CD8-positive, alpha-beta memory T cell (primary cell): ENCODE results near the gene EPHA6. TPM values are rescaled to one million over a fixed set of nuclear protein-coding genes. Genes with fewer than 3 reads are reported as not detected.
"Not testable (repeated sequence)": the region's sequence is repeated elsewhere in the genome, so short reads cannot be mapped to it uniquely, and the experiment has no call there.

Experiments used
- CTCF ChIA-PET: fragments of 350-600 bp; sonication (Branson Sonifier 250); formaldehyde crosslinking; loops from one replicate; lab custom pipeline; 2021; ENCODE audit warnings: antibody characterized with exemption; lab: Charles Lee
- POLR2A ChIA-PET: fragments of 350-600 bp; sonication (Branson Sonifier 250); formaldehyde crosslinking; loops from one replicate; lab custom pipeline; 2021; ENCODE audit warnings: antibody characterized with exemption; lab: Charles Lee
- DNase-seq, 5 donors: peaks; one replicate each; pipeline versions ENCODE4 v3.0.0 to v3.0.0-alpha.2; 2020 to 2022; ENCODE audit warnings: mixed read lengths in 1 of 5
- H3K27ac ChIP-seq: one replicate; pipeline ENCODE4 v1.7.0; 2013; ENCODE audit warnings: low read depth, mild to moderate bottlenecking, low read length, moderate library complexity
- H3K27me3 ChIP-seq: 2 replicates; pipeline ENCODE4 v1.7.0; 2013; ENCODE audit warnings: low read length, mild to moderate bottlenecking; ENCODE audit not compliant: insufficient read depth, poor library complexity, severe bottlenecking
- H3K36me3 ChIP-seq: 2 replicates; pipeline ENCODE4 v1.7.0; 2013; ENCODE audit warnings: mild to moderate bottlenecking, low read length, moderate library complexity; ENCODE audit not compliant: insufficient read depth
- H3K4me1 ChIP-seq: 2 replicates; pipeline ENCODE4 v1.7.0; 2013; ENCODE audit warnings: mild to moderate bottlenecking, low read length, moderate library complexity; ENCODE audit not compliant: insufficient read depth
- H3K4me3 ChIP-seq: 2 replicates; pipeline ENCODE4 v1.7.0; 2013; ENCODE audit warnings: mild to moderate bottlenecking, low read length
- H3K9me3 ChIP-seq: 2 replicates; pipeline ENCODE4 v1.7.0; 2013; ENCODE audit warnings: mild to moderate bottlenecking, low read length
- H3K27ac Mint-ChIP-seq, 8 donors: one replicate each; pipeline ENCODE4 v1.8.0; 2020 to 2021; ENCODE audit warnings: mixed read lengths in 8 of 8, mild to moderate bottlenecking in 6 of 8, inconsistent platforms in 3 of 8, moderate library complexity in 3 of 8
- H3K27me3 Mint-ChIP-seq, 2 donors: one replicate each; pipeline ENCODE4 v1.8.0; 2020 to 2021; ENCODE audit warnings: mixed read lengths in 2 of 2, mild to moderate bottlenecking in 1 of 2, moderate library complexity in 1 of 2
- H3K36me3 Mint-ChIP-seq, 3 donors: one replicate each; pipeline ENCODE4 v1.8.0; 2020 to 2021; ENCODE audit warnings: mixed read lengths in 3 of 3, inconsistent platforms in 1 of 3, mild to moderate bottlenecking in 1 of 3
- H3K4me1 Mint-ChIP-seq, 3 donors: one replicate each; pipeline ENCODE4 v1.8.0; 2020 to 2021; ENCODE audit warnings: mixed read lengths in 3 of 3, inconsistent platforms in 1 of 3, mild to moderate bottlenecking in 1 of 3
- H3K4me3 Mint-ChIP-seq, 7 donors: one replicate each; pipeline ENCODE4 v1.8.0; 2020 to 2021; ENCODE audit warnings: mixed read lengths in 7 of 7, mild to moderate bottlenecking in 6 of 7, moderate library complexity in 4 of 7, inconsistent platforms in 2 of 7
- H3K9me3 Mint-ChIP-seq, 5 donors: one replicate each; pipeline ENCODE4 v1.8.0; 2020 to 2022; ENCODE audit warnings: mixed read lengths in 5 of 5, mild to moderate bottlenecking in 3 of 5, moderate library complexity in 2 of 5, inconsistent platforms in 1 of 5
- polyA plus RNA-seq: library from polyadenylated mRNA; unstranded; fragments of 300-500 nt; fragmentation: Illumina TruSeq; gene quantifications from one replicate; pipeline ENCODE4 v1.2.3, GENCODE V29; 2021
- total RNA-seq, 2 experiments: library from RNA; stranded (reverse); gene quantifications; one replicate each; pipeline ENCODE4 v1.2.3, GENCODE V29; 2021

Gene EPHA6
- total and polyA plus RNA-seq, 3 experiments from 2014 or later = not detected

DNA sequence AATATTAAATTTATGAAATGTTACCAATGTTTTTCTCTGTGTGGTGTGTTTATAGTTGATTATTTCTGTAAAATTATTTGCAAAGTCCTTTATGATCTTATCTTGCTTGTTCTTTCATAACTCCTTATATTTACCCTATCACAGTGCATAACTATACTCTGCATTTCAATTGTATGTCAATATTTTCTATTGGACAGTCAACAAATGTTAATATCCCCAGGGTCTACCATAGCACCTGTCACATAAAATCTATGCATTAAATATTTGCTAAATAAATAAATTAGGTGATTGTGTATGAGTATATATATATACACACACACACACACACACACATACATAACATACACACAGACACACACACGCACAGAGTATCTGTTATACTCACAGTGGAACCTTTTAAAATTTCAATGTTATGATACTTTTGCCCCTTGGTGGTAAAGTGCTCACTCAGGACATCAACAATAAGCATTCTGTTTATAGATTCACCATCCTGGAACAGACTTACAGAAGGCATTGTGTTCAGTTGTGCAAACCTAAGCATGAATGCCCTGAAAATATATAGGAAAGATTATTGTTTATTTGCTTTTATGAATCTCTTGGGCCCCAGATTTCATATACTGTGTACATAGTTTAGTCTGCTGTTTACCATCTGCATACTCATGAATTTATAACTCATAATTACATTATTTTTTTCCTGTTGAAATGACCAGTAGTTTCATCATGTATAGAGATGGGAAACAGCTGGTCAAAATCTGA lies 443.7 kb downstream of the EPHA6 start:
- no peaks in the 10 kb centered on the region for H3K4me1 ChIP-seq
- H3K4me3 Mint-ChIP-seq = no peak overlapping the region
- H3K4me1 Mint-ChIP-seq = no peaks in the 10 kb centered on the region
- ChIA-PET CTCF (no interaction called here), POLR2A (no interaction called here)
- no peak overlapping the region for H3K4me3 ChIP-seq
- no peaks in the 10 kb centered on the region for H3K9me3 ChIP-seq
- DNase-seq = no peak
- no peaks in the 10 kb centered on the region for H3K9me3 Mint-ChIP-seq
- H3K27ac ChIP-seq = no peak overlapping the region
- no peaks in the 10 kb centered on the region for H3K36me3 ChIP-seq
- no peaks in the 10 kb centered on the region for H3K36me3 Mint-ChIP-seq
- H3K27me3 ChIP-seq = no peaks in the 10 kb centered on the region
- H3K27ac Mint-ChIP-seq = no peak overlapping the region
- H3K27me3 Mint-ChIP-seq = no peaks in the 10 kb centered on the region

DNA sequence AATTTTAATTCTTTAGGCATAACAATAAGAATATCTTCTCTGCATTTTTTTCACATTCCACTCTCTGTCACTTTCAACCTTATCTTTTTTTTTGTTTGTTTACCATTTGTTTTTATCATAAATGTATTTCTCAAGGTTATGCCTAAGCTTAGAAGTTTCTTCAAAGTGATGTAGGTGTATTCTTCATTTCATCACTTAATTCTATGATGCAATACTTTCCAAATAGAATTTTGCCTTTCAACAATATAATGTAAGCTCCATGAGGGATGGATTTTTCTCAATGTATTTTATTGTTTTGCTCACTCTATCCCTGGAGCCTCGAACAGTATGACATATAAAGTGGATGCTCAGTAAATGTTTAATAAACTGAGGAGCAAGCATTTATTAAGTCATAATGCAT lies 444.9 kb downstream of the EPHA6 start:
- Histone ChIP-seq H3K27me3 (no peaks in the 10 kb centered on the region), H3K4me1 (no peaks in the 10 kb centered on the region), H3K9me3 (no peaks in the 10 kb centered on the region), H3K36me3 (no peaks in the 10 kb centered on the region), H3K4me3 (no peak overlapping the region), H3K27ac (no peak overlapping the region)
- Mint-ChIP-seq H3K36me3 (peaks cover 0 to 2% (median 0%) of the 10 kb centered on the region in 3 donors), H3K4me3 (no peak overlapping the region), H3K27ac (no peak overlapping the region), H3K9me3 (peaks cover 0 to 5% (median 2%) of the 10 kb centered on the region in 5 donors), H3K4me1 (no peaks in the 10 kb centered on the region), H3K27me3 (no peaks in the 10 kb centered on the region)
- CTCF ChIA-PET = no interaction called here
- no peak for DNase-seq
- POLR2A ChIA-PET = no interaction called here

DNA sequence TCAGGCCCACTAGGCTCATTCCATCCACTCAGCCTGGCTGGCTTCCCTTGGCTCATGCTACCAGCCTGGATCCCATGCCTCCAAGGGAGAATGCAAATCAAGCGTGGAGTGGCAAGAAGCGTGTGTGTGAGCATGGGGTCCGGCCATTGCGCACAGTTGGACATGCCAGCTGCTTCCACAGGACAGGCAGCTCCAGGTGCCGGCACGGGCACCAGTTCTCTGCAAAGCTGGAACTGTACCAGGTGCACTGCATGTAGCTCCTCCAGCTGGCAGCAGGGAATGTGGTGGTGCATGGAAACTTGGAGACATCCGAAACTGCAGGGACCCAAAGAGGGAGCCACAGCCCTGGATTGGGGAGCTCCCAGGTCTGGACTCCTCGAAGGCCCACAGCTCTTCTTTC lies 449.8 kb downstream of the EPHA6 start:
- CTCF ChIA-PET = no interaction called here
- H3K4me1 Mint-ChIP-seq = no peaks in the 10 kb centered on the region
- H3K4me3 Mint-ChIP-seq = no peak overlapping the region

DNA sequence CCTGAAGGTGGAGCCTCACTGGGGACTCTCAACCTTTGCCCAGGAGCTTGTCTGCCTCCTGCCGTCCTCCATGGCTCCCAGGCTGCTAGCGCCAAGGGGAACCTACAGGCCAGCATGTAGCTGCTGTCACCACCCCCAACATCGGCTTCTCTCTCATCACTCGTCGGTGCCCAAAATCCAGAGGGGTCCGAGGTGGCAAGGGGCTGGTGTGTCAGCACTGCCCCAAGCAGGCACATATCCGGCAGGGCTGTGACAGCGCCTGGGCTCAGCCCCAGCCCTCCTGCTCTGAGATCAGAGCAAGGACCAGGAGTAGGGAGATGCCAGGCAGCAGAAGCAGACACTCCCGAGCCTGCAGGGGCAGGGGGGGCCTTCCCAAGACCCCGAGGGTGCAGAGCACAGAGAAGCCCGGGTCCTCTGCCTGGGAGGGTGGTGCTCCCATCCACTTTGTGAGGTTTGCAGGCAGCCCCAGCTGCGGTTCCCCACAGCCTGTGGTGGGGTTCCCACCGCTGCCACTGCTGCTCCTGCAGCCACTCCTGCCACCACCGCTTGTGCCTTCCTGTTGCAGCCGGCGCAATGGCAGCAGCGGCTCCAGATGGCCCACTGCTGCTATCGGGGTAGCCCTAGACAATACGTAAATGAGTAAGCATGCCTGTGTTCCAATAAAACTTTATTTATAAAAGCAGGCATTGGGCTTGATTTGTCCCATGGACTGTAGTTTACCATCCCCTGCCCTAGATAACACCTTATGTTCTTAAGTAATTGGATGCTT lies 451.0 kb downstream of the EPHA6 start:
- H3K4me1 ChIP-seq = no peaks in the 10 kb centered on the region
- Mint-ChIP-seq H3K27ac (no peak overlapping the region), H3K4me1 (no peaks in the 10 kb centered on the region), H3K36me3 (peaks cover 0 to 2% (median 0%) of the 10 kb centered on the region in 3 donors), H3K27me3 (no peaks in the 10 kb centered on the region), H3K4me3 (no peak overlapping the region), H3K9me3 (peaks cover 0 to 5% (median 2%) of the 10 kb centered on the region in 5 donors)
- ChIA-PET POLR2A (no interaction called here), CTCF (no interaction called here)
- H3K36me3 ChIP-seq = no peaks in the 10 kb centered on the region
- no peaks in the 10 kb centered on the region for H3K9me3 ChIP-seq
- no peaks in the 10 kb centered on the region for H3K27me3 ChIP-seq
- no peak for DNase-seq
- H3K27ac ChIP-seq = no peak overlapping the region
- H3K4me3 ChIP-seq = no peak overlapping the region

More for the DNA sequence above, 449.8 kb downstream of the EPHA6 start:
- no peak overlapping the region for H3K4me3 ChIP-seq
- H3K36me3 ChIP-seq = no peaks in the 10 kb centered on the region
- H3K27ac ChIP-seq = no peak overlapping the region
- H3K27me3 Mint-ChIP-seq = no peaks in the 10 kb centered on the region
- no peaks in the 10 kb centered on the region for H3K9me3 ChIP-seq
- H3K4me1 ChIP-seq = no peaks in the 10 kb centered on the region
- no peak overlapping the region for H3K27ac Mint-ChIP-seq
- POLR2A ChIA-PET = no interaction called here
- H3K27me3 ChIP-seq = no peaks in the 10 kb centered on the region
- peaks cover 0 to 5% (median 2%) of the 10 kb centered on the region in 5 donors for H3K9me3 Mint-ChIP-seq
- peaks cover 0 to 2% (median 0%) of the 10 kb centered on the region in 3 donors for H3K36me3 Mint-ChIP-seq
- no peak for DNase-seq

DNA sequence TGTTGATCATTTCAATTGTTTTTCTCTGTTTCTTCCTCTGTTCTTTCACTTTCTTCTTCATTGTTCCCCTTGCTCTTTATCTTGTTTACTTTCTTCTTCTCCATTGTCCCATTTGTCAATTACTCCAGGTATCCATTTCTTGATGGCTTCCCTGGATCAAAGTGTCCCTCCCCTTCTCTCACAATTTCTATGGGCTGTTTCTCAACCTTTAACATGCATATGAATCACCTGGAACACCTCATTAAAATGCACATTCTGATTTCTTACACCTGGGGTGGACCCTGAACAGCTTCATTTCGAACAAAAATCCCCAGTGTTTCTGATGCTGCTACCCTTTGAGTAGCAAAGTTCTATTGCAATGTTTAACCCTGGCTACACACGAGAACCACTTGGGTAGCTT lies 454.8 kb downstream of the EPHA6 start:
- Histone ChIP-seq H3K4me3 (no peak overlapping the region), H3K9me3 (no peaks in the 10 kb centered on the region), H3K36me3 (no peaks in the 10 kb centered on the region), H3K27ac (no peak overlapping the region), H3K4me1 (no peaks in the 10 kb centered on the region), H3K27me3 (no peaks in the 10 kb centered on the region)
- CTCF ChIA-PET = no interaction called here
- POLR2A ChIA-PET = no interaction called here
- no peaks in the 10 kb centered on the region for H3K27me3 Mint-ChIP-seq
- no peak for DNase-seq
- H3K36me3 Mint-ChIP-seq = no peaks in the 10 kb centered on the region
- H3K4me1 Mint-ChIP-seq = no peaks in the 10 kb centered on the region
- H3K27ac Mint-ChIP-seq = no peak overlapping the region
- H3K9me3 Mint-ChIP-seq = peaks cover 0 to 6% (median 0%) of the 10 kb centered on the region in 5 donors
- no peak overlapping the region for H3K4me3 Mint-ChIP-seq

DNA sequence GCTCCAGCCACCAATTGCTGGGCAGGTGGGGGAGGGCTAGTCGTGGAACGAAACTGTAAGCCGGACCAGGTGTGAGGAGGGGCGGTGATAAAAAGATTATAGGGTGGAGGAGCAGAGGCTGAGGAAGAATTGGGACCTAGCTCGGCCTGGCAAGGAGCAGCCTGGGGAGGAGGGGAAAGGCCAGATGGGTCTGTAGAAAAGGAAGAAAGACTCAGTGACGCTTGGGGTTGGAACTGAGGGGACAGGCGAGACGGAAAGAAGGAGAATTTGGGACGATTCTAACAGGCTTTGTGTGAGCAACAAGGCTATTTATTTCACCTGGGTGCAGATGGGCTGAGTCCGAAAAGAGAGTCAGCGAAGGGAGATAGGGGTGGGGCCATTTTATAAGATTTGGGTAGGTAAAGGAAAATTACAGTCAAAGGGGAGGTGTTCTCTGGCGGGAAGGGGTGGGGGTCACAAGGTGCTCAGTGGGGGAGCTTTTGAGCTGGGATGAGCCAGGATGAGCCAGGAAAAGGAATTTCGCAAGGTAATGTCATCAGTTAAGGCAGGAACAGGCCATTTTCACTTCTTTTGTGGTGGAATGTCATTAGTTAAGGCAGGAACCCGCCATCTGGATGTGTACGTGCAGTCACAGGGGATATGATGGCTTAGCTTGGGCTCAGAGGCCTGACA lies 462.6 kb downstream of the EPHA6 start:
- H3K36me3 Mint-ChIP-seq, H3K27ac Mint-ChIP-seq, DNase-seq, H3K27me3 Mint-ChIP-seq, H3K9me3 ChIP-seq, H3K27ac ChIP-seq, CTCF ChIA-PET, H3K4me1 Mint-ChIP-seq, H3K4me1 ChIP-seq, H3K4me3 Mint-ChIP-seq, POLR2A ChIA-PET, H3K36me3 ChIP-seq, H3K4me3 ChIP-seq, H3K27me3 ChIP-seq: not testable (repeated sequence)
- peaks cover 4 to 11% (median 6%) of the 10 kb centered on the region in 5 donors for H3K9me3 Mint-ChIP-seq

DNA sequence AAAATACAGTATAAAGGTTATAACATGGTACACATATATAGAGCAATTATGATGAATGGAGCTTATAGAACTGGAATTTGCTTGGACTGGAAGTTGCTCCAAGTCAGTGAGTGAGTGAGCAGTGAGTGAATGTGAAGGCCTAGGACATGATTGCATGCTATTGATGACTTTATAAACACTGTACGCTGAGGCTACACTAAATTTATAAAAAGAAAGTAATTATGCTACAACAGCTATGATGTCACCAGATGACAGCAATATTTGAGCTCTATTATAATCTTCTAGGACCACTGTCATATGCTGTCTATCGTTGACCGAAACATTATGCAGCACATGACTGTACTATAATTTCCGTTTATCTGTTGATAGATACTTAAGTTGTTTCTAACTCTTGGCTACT lies 463.3 kb downstream of the EPHA6 start:
- no peak for DNase-seq
- Mint-ChIP-seq H3K4me1 (no peaks in the 10 kb centered on the region), H3K9me3 (peaks cover 4 to 8% (median 6%) of the 10 kb centered on the region in 5 donors), H3K4me3 (no peak overlapping the region), H3K27ac (no peak overlapping the region), H3K36me3 (no peaks in the 10 kb centered on the region), H3K27me3 (no peaks in the 10 kb centered on the region)
- no peaks in the 10 kb centered on the region for H3K9me3 ChIP-seq
- CTCF ChIA-PET = no interaction called here
- no peaks in the 10 kb centered on the region for H3K27me3 ChIP-seq
- no peak overlapping the region for H3K4me3 ChIP-seq
- POLR2A ChIA-PET = no interaction called here
- H3K27ac ChIP-seq = no peak overlapping the region
- no peaks in the 10 kb centered on the region for H3K36me3 ChIP-seq
- H3K4me1 ChIP-seq = no peaks in the 10 kb centered on the region

DNA sequence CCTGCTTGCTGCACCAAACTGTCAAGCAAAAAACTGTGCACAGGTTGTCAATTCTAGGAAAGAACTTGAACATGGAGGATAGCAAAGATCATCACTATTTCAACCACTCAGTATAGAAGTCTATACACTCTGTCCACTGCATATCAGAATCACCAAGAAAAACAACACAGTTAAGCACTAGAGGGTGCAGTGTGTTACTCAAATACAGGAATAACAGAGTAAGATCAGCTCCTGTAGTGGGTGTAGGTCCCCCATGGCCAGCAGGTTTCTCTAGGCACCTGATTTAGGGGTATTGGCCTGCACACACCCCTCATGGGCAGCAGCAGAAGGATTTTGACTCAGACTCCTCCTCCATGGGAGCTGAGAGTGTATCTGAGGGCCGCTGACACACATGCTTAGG lies 464.1 kb downstream of the EPHA6 start:
- CTCF ChIA-PET = no interaction called here
- no peaks in the 10 kb centered on the region for H3K4me1 Mint-ChIP-seq

More for the DNA sequence above, 464.1 kb downstream of the EPHA6 start:
- Histone ChIP-seq H3K27ac (no peak overlapping the region), H3K9me3 (no peaks in the 10 kb centered on the region), H3K4me3 (no peak overlapping the region), H3K27me3 (no peaks in the 10 kb centered on the region), H3K36me3 (no peaks in the 10 kb centered on the region), H3K4me1 (no peaks in the 10 kb centered on the region)
- Mint-ChIP-seq H3K9me3 (peaks cover 0 to 8% (median 6%) of the 10 kb centered on the region in 5 donors), H3K27me3 (no peaks in the 10 kb centered on the region), H3K27ac (no peak overlapping the region), H3K4me3 (no peak overlapping the region), H3K36me3 (no peaks in the 10 kb centered on the region)
- POLR2A ChIA-PET = no interaction called here
- DNase-seq = no peak
